ENCODE results near the gene ZBTB34. TPM values are rescaled to one million over a fixed set of nuclear protein-coding genes. Genes with fewer than 3 reads are reported as not detected.

ZBTB34 gene
- total and polyA plus RNA-seq, 9 of the 15 experiments (the other 6 are each of a cell fraction or from before 2014, with no cell fraction given): 2.7 to 15.6 (median 9.8) TPM

DNA sequence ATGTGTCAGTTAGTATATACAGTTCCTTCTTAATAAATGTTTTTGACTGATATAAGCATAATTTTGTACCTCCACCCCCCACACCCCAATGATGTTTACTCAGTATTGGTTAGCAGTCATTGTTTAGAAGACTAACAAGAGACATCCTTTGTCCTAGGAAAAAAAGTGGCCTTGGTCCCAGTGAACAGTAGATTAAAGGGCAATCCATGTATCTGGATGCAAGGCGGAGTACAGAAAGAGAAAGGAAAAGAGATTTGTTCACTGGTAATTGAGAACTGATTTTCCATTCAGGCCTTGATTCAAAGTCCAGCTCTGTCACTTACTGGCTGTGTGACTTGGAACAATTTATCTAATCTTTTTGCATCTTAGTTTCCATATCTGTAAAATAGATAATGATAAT, 58.8 kb downstream of the ZBTB34 start:
- Histone ChIP-seq H3K4me2 (ENCODE audit: insufficient read depth, low read length) (no peak overlapping the region), H3K27me3 (ENCODE audit: control insufficient read depth in 2 of 2, insufficient read depth in 2 of 2, low read length in 2 of 2) (peaks cover 17 to 35% of the 10 kb centered on the region in 2 experiments), H3K27ac (ENCODE audit: extremely low read depth, low read depth, low read length) (no peak overlapping the region), H3K4me3 (no peak overlapping the region), H3K36me3 (ENCODE audit: control insufficient read depth, insufficient read depth, low read length) (no peaks in the 10 kb centered on the region), H3K9me1 (ENCODE audit: control insufficient read depth, insufficient read depth, low read length) (no peaks in the 10 kb centered on the region), H3K4me1 (replicated peaks in 1 of 2; ENCODE audit: control insufficient read depth in 2 of 2, insufficient read depth in 2 of 2, low read length in 2 of 2) (peaks cover 0 to 11% of the 10 kb centered on the region in 2 experiments; a peak in 2 of 5 replicates), H4K20me1 (replicated peaks; ENCODE audit: control insufficient read depth, insufficient read depth, low read length) (peaks cover 18% of the 10 kb centered on the region), H3K79me2 (ENCODE audit: control insufficient read depth, insufficient read depth, low read length) (no peaks in the 10 kb centered on the region), H2AFZ (ENCODE audit: low read depth, low read length) (no peak overlapping the region), H3K9ac (ENCODE audit: insufficient read depth in 1 of 2, low read depth in 2 of 2, low read length in 2 of 2) (no peak overlapping the region), H3K9me3 (replicated peaks; ENCODE audit: control insufficient read depth, insufficient read depth, low read depth, low read length) (no peaks in the 10 kb centered on the region)
- in situ Hi-C loops (cut with MboI) (no loop called here), intact Hi-C loops (cut with micrococcal nuclease) (no loop called here)
- WGBS (ENCODE audit: insufficient coverage, low coverage, missing lambda C conversion rate): 9% methylated on average over 1 of the region's 1 CpG
- ChIA-PET CTCF (ENCODE audit: low intra/inter-chr PET ratio) (no interaction called here), POLR2A (no interaction called here)
- no TSS peak for BruUV-seq (replicated peaks)
- FAIRE-seq: no peak
- ATAC-seq: no peak
- DNase-seq (ENCODE audit: extremely low read depth in 1 of 4, low spot score in 3 of 4): no peak
- TF ChIP-seq, protein P1, sequence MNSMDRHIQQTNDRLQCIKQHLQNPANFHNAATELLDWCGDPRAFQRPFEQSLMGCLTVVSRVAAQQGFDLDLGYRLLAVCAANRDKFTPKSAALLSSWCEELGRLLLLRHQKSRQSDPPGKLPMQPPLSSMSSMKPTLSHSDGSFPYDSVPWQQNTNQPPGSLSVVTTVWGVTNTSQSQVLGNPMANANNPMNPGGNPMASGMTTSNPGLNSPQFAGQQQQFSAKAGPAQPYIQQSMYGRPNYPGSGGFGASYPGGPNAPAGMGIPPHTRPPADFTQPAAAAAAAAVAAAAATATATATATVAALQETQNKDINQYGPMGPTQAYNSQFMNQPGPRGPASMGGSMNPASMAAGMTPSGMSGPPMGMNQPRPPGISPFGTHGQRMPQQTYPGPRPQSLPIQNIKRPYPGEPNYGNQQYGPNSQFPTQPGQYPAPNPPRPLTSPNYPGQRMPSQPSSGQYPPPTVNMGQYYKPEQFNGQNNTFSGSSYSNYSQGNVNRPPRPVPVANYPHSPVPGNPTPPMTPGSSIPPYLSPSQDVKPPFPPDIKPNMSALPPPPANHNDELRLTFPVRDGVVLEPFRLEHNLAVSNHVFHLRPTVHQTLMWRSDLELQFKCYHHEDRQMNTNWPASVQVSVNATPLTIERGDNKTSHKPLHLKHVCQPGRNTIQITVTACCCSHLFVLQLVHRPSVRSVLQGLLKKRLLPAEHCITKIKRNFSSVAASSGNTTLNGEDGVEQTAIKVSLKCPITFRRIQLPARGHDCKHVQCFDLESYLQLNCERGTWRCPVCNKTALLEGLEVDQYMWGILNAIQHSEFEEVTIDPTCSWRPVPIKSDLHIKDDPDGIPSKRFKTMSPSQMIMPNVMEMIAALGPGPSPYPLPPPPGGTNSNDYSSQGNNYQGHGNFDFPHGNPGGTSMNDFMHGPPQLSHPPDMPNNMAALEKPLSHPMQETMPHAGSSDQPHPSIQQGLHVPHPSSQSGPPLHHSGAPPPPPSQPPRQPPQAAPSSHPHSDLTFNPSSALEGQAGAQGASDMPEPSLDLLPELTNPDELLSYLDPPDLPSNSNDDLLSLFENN (IDR thresholded peaks at IDR 0.05; ENCODE audit: low read depth in 2 of 2, low read length in 2 of 2): no peak
- TF ChIP-seq ZNF12 (CRISPR knock-in tag; IDR thresholded peaks at IDR 0.05) (no peak), PYGO2 (tag; IDR thresholded peaks at IDR 0.05) (no peak), PTBP1 (IDR thresholded peaks at IDR 0.05; ENCODE audit: low read depth, low read length) (no peak)
- TF ChIP-seq, protein P2, sequence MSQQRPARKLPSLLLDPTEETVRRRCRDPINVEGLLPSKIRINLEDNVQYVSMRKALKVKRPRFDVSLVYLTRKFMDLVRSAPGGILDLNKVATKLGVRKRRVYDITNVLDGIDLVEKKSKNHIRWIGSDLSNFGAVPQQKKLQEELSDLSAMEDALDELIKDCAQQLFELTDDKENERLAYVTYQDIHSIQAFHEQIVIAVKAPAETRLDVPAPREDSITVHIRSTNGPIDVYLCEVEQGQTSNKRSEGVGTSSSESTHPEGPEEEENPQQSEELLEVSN (IDR thresholded peaks at IDR 0.05; ENCODE audit: borderline replicate concordance in 1 of 2, extremely low read depth in 1 of 2, insufficient read depth in 1 of 2, insufficient read length in 1 of 2, low read depth in 1 of 2, low read length in 1 of 2, poor library complexity in 1 of 2, severe bottlenecking in 1 of 2): no peak
- TF ChIP-seq, protein P3, sequence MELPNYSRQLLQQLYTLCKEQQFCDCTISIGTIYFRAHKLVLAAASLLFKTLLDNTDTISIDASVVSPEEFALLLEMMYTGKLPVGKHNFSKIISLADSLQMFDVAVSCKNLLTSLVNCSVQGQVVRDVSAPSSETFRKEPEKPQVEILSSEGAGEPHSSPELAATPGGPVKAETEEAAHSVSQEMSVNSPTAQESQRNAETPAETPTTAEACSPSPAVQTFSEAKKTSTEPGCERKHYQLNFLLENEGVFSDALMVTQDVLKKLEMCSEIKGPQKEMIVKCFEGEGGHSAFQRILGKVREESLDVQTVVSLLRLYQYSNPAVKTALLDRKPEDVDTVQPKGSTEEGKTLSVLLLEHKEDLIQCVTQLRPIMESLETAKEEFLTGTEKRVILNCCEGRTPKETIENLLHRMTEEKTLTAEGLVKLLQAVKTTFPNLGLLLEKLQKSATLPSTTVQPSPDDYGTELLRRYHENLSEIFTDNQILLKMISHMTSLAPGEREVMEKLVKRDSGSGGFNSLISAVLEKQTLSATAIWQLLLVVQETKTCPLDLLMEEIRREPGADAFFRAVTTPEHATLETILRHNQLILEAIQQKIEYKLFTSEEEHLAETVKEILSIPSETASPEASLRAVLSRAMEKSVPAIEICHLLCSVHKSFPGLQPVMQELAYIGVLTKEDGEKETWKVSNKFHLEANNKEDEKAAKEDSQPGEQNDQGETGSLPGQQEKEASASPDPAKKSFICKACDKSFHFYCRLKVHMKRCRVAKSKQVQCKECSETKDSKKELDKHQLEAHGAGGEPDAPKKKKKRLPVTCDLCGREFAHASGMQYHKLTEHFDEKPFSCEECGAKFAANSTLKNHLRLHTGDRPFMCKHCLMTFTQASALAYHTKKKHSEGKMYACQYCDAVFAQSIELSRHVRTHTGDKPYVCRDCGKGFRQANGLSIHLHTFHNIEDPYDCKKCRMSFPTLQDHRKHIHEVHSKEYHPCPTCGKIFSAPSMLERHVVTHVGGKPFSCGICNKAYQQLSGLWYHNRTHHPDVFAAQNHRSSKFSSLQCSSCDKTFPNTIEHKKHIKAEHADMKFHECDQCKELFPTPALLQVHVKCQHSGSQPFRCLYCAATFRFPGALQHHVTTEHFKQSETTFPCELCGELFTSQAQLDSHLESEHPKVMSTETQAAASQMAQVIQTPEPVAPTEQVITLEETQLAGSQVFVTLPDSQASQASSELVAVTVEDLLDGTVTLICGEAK (IDR thresholded peaks at IDR 0.05): no peak
- TF ChIP-seq, protein P3 (CRISPR knock-in tag; IDR thresholded peaks at IDR 0.05): no peak

Measured in K562 (cell line).